ENCODE measurements around the gene MRPL40.
A peak's percentile ranks its signal among the peaks of the same experiment; 100 is the strongest.

Gene MRPL40

DNA sequence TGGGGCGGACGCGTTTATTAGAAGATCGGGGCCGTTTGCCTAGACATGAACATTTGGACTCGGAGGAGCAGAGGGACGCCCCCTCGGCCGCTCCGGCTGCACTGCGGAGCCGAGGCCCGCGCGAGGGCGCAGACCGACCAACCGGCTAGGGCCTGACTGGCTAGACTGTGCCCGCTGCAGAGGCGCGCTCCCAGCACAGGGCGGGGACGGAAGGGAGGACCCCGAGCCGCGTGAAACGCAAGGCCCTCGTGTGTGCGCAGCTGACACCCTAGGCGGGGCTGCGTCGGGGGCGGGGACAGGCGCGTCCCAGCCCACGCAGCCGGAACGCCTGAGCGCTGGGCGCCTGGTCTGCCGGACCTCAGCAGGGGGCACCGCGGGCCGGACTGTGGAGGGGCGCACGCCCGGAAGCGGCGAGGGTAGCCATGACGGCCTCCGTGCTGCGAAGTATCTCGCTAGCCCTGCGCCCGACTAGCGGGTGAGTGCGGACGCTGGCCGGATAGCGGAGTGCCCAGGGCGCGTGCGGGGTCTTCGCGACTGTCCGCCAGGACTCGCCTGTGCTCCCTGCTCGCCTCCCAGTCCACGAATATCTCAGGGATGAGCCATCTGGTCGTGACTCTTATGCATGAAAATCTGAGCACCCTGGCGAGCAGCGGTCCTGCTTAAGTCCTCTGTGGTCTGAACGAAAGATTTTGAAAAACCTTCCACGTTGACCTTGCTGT is at the start of gene MRPL40:
Gene MRPL40, plus strand, starts transcription at position 413 of the 719 bp plus-strand sequence. Its CDS starts 10 bp downstream, at position 423.
- peak; percentile 91 for DNase-seq

DNA sequence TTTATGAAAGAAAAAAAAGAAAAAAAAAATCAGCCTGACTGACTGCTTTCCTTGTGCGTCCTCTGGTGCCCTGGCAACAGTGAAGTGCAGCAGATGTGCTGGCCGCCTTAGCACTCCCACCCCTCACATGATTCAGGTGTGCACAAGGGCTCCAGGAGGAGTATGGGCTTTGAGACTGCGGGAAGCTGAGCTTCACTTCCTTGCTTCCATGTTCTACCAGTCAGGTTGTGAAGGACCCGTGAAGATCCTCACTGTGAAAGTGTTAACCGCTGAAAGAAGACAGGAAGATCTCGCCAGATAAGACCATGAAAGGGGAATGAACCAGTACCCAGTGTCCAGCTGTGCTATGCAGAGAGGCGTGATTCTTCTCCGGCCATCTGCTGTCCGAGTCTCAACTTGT is 49.1 kb upstream of the MRPL40 start:
- DNase-seq: no peak

DNA sequence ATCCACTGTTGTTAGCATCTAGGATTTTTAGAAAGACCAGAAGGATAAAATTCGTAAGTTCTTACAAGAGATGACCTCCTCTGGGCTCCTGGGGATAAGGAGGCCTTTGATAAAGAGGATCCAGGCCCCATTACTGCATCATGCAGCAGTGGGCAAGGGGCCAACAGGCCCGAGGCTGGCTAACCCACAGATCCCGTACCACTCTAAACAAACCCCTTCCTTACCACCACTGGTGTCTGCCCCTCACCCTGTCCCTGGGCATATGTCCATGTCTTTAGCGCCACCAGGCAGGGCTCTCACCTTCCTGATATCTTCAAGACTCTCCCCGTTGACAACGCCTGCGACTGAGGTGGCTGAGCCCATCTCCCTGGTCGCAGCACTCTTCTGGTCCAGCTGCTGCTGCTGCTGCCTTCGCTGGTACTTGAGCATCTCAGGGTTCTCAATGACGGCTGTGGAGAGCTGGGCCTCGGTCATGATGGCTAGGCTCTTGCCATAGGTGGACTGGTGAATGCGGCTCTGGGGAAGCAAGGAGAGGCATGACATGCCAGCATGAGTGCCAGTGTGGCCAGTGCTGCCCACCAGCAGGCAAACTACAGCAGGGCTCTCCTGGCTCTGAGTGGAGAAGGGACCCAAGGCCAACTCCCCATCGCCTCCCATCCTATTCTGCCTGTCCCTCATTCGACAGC is 47.0 kb upstream of the MRPL40 start:
- no peak for DNase-seq

DNA sequence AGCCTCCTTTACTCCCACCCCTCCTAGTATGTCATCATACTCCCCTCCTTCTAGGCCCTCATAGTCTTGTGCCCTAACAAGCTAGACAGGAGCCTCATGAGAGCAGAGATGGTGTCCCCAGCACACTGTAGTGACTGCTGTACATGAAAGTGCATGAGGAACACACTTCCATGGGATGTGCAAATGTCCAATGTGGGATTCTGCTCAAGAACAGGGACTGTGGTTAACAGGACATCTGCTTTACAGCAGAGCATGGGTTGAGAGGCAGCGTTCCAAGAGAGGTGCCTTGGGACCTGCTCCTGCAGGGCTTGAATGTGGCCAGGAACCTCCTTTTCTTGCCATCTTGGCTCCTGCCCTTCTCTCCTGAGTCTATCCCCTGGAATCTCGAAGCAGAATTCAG is 46.1 kb upstream of the MRPL40 start:
- no peak for DNase-seq

DNA sequence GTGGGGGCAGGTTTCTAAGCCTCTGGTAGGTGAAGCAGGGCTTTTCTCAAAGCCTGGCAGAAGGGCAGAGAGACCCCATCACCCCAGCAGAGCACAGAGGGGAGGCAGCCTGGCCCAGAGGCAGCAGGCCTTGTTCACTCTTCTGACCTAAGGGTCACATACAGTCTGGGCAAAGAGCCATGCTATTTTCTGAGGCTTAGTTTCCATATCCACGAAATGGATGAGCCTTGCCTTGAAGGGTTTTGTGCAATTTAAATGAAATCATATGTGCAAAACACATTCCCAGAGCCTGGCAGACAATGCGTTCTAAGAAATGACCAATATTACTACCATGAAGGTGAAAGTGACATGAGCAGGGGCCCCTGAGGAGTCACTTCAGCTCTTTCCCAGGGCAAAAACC is 45.3 kb upstream of the MRPL40 start:
- DNase-seq: no peak

DNA sequence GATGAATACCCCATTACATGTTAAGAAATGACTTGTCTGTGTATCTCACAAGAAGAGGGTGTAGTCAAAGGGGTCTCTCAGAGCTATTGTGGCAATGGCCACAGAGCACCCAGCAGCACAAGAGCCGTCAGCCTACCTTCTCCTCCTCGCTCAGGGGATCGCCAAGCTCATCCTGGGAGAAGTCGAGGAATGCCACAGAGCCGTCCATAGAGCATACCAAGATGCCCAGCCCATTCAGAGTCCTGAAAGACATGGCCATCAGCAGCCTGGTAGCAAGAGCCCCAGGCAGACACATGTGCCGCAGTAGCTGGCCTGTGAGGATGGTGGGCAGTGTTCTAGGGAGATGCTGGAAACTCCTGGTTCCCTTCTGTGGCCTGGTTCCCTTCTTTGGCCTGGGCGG is 44.8 kb upstream of the MRPL40 start:
- no peak for DNase-seq

DNA sequence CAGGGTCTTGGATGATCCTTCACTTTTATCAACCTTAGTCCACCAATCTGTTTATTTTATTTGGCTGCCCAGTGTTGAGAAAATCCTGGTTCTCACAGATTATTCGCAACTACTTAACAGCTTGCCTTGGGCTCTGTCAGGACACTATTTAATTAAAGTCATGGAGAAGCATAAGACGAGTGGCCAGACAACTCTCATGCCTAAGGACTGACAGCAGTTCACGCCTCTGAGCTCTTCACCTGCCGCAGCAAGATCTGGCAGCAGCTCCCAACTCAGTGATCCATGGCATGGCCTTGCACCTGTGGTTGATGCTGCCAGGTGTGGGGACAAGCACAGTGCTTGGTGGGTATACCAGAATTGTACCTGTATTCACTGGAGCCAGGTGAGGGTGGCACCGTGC is 38.6 kb upstream of the MRPL40 start:
- DNase-seq: no peak

- no peak for DNase-seq
Measured at GRCh38 chr22:19394274-19395050, 37.9 kb upstream of the MRPL40 start.

DNA sequence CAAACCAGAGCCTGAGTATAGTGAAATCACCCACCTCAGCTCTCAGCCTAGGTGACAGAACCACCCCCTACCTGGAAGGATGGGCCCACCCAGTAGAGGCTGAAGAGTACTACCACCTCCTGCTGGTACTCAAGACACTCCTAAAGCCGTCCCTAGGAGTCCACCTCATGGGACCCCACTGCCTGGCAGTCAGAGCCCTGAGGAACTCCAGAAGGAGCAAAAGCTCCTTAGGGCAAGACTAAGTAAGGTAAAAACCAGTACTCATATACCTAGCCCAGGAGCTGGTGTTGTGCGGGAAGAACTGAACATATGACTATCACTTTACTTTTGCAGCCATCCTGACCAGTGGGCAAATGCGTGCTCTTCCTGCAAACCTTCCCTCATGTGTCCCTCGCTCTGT is 37.1 kb upstream of the MRPL40 start:
- no peak for DNase-seq

- DNase-seq: no peak
Measured at GRCh38 chr22:19396561-19396933, 35.8 kb upstream of the MRPL40 start.

DNA sequence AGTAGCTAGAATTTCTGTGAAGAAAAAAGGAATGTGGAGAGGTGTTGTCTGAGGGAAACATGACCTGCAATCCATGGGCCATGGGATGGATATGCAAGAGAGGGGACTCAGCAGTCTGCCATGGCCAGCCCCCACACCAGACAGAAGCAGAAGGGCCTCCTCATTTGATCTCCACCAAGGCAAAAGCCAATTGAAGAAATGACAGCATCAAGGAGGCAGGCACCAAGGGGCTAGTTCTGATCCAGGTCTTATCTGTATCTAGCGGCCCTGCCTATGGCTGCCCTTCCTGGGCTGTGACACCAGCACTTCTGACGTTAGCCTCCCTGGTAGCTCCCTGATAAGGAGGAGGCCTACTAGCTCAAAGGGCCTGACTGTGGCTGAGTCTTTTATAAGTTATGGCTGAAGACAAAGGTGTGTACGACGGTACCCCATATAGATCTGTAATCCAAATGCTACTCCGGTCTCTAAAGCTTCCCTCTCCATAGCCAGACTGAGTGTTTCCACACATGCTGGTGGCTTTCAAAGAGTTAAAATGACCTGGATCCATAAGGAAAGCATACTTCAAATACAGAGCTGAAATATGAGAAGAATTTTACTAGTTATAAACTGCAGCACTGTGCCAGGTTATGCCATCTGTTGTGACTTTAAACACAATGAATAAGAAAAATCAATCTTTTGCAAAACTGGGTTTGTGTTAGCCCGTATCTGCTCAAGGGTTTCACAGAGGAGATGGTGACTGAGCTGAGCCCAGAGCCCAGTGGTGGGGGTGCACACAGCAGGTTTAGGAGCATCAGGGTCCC is 35.2 kb upstream of the MRPL40 start:
- no peak for DNase-seq

GRCh38 chr22:19397734-19398104 is 34.6 kb upstream of the MRPL40 start:
- no peak for DNase-seq

DNA sequence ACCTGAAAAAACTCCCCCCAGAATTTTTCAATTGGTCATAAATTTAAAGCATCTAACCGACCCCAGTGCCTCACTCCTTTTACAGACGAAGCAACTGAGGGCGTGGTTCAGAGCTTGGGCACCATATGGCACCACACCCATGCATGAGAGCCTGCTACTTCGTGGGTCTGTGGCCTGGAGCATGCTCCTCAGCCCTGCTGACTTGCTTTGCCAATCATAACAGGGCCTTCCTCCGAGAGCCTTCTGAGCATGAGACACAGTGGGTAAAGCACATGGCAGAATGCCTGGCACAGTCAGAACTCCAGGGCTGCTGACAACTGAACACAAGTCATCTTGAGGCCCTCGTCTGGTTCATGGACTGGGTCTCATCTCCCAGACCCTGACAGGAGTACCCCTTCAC is 34.1 kb upstream of the MRPL40 start:
- no peak for DNase-seq

DNA sequence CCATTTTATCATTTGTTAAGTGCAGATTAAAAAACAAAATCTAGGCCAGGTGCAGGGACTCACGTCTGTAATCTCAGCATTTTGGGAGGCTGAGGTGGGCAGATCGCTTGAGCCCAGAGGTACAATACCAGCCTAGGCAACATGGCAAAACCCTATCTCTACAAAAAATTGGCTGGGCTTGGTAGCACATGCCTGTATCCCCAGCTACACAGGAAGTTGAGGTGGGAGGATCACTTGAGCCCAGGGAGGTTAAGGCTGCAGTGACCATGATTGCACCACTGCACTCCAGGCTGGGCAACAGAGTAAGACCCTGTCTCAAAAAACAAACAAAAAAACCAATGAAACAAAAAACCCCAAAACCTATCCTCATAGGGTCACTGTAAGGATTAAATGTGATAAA is 33.7 kb upstream of the MRPL40 start:
- no peak for DNase-seq

DNA sequence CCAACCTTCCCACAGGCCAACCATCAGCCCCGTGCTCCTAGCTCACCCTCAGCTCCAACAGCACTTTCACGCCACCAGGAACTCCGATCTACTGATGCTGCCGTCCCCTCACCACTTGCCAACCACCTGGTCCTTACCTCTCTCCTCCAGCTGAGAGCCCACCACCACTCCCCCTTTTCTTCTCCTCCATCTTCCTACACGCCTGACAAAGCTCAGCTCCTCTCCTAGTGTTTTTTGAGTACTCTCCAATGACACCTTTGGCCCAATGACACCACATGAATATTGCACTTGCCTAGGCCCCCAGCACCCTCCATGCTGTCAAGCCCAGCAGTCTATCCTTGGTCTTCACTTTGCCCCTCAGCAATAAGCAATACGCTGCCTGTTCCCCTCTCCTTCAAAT is 31.5 kb upstream of the MRPL40 start:
- no peak for DNase-seq

DNA sequence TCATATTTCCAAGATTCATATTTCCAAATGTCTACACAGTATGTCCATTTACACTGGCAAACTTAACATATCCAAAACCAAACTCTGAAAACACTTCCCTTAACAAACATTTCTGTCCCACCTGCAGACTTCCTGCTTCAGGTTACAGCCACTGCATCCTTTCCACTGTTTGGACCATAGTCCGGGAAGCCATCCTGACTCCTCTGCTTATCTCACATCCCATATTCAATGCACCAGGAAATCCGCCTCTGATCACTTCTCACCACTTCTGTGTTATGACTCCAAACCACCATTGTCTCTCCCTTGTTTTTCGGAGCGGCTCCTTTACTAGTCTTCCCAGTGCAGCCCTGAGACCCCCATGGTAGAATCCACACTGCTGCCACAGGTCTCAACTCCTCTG is 30.9 kb upstream of the MRPL40 start:
- DNase-seq: no peak

DNA sequence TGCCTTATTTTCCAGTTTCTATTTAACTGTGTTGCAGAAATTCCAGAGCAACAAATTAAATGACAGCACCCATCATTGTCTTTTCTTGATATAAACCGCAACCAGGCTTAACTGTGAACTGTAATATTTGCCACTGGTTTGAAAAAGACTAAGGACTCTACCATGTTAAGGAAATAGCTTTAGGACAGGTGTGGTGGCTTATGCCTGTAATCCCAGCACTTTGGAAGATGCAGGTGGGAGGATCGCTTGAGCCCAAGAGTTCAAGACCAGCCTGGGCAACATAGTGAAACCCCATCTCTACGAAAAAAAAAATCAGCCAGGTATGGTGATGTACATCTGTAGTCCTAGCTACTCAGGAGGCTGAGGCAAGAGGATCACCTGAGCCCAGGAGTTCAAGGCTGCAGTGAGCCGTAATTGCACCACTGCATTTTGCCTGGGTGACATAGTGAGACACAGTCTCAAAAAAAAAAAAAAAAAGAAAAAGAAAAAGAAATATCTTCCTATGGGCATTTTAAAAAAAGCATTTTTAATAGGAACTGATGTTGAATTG is 29.6 kb upstream of the MRPL40 start:
- DNase-seq: no peak

DNA sequence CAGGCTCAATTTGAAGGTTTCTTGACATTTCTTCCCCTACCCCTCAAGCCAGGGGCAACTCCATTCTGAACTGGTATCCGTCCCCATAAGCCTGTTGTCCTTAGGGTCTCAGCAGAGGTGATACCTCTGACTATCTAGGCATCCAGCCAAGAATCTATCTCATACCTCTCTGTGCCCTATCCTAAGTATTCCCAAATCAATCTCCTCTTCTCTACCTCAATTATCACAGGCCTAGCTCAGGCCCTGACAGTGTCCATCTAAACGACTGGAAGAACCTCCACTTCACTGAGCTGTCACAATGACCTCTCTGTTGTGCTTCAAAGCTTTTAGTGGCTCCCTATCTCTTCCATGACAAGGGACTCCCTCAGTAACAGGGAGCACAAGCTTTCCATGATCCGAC is 27.7 kb upstream of the MRPL40 start:
- DNase-seq: no peak

DNA sequence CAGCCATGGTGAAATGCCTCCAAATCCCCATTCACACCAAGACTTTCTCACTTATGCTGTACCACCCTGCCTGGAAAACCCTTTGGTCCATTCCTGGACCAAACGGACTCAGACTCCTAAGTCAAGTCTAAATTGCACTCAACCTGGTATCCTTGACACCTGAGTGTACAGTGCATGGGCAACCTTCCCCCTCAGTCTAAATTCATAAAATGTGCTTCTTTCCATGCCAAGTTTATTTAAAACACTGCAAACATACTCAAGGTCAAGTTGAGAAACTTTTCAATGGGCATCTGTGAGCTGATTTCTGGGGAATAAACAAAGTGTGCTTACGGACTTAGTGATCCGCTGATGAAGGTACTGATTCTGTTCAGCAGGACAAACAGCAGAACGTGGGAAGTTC is 27.2 kb upstream of the MRPL40 start:
- DNase-seq: no peak

- no peak for DNase-seq
Measured at GRCh38 chr22:19405652-19406051, 26.7 kb upstream of the MRPL40 start.

- DNase-seq: no peak
Measured at GRCh38 chr22:19406281-19406811, 26.0 kb upstream of the MRPL40 start.

DNA sequence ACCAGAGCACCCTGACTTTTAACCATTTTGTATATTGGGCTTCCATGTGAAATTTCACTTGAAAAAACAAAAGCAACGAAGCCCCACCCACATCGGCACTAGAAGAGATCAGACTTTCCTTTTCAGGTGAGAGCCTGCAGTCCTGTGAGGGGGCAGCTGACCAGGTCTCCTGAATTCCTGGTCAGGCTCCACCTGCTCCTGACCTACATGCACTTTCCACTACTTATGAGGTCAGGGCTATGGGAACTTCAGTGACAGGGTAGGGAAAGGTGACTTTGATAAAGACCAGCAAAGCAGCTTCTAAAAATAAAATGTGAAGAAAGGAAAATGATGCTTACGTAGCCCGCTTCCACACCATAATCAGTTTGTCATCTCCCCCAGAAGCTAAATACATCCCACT is 25.5 kb upstream of the MRPL40 start:
- no peak for DNase-seq

All from MV-4-11 (cell line).